SK-N-SH (cell line): ENCODE measurements around the gene GDAP2. TPM values are rescaled to one million over a fixed set of nuclear protein-coding genes. Genes with fewer than 3 reads are reported as not detected.
A peak's percentile ranks its signal among the peaks of the same experiment; 100 is the strongest.
"Not testable (repeated sequence)": the region's sequence is repeated elsewhere in the genome, so short reads cannot be mapped to it uniquely, and the experiment has no call there.

Experiments used
- CTCF ChIA-PET: fragments of 300-600, 350-600 bp; formaldehyde crosslinking; extraction: SDS; loops from one replicate; lab custom pipeline; 2021; lab: Yijun Ruan, JAX
- POLR2A ChIA-PET: fragments of 350-600 bp; sonication (Branson Sonifier 250); formaldehyde crosslinking; extraction: SDS; loops from one replicate; lab custom pipeline; 2020; ENCODE audit warnings: antibody characterized with exemption, inconsistent platforms; lab: Yijun Ruan, JAX
- DNase-seq: peaks from one replicate; pipeline ENCODE4 v3.0.0; 2012
- H2AFZ ChIP-seq: fragments of 200-600 bp; sonication (generic); 2 replicates; pipeline ENCODE4 v1.8.1; 2016; ENCODE audit warnings: antibody characterized with exemption, mild to moderate bottlenecking, low read depth
- H3F3A ChIP-seq: fragments of 200-600 bp; sonication (generic); replicated peaks from 2 replicates; pipeline ENCODE3; 2016; ENCODE audit warnings: antibody characterized with exemption, mild to moderate bottlenecking; ENCODE audit not compliant: insufficient read depth
- H3K27ac ChIP-seq, 2 experiments: fragments of 200-500 bp in 1 of 2; fragments of 200-600 bp in 1 of 2; sonication (Bioruptor generic) in 1 of 2; sonication (generic), shearing (Covaris generic) in 1 of 2; 2 replicates each; pipeline versions ENCODE4 v1.5.1 to v1.6.1; 2014 to 2016; ENCODE audit warnings: low read depth in 2 of 2, inconsistent platforms in 1 of 2, low read length in 1 of 2, mild to moderate bottlenecking in 1 of 2, mixed read lengths in 1 of 2
- H3K27me3 ChIP-seq: fragments of 200-600 bp; sonication (generic), shearing (Covaris generic); 2 replicates; pipeline ENCODE4 v1.6.1; 2016; ENCODE audit warnings: mixed run types; ENCODE audit not compliant: insufficient read depth
- H3K36me3 ChIP-seq, 2 experiments: fragments of 200-500 bp in 1 of 2; fragments of 200-600 bp in 1 of 2; sonication (Bioruptor generic) in 1 of 2; sonication (generic) in 1 of 2; replicated peaks in 1 of 2; 2 replicates each; pipeline versions ENCODE3 to v1.5.1; 2014 to 2016; ENCODE audit warnings: low read length in 1 of 2, mild to moderate bottlenecking in 1 of 2; ENCODE audit not compliant: insufficient read depth in 2 of 2, control insufficient read depth in 1 of 2
- H3K4me1 ChIP-seq, 2 experiments: fragments of 200-500 bp in 1 of 2; fragments of 200-600 bp in 1 of 2; sonication (Bioruptor generic) in 1 of 2; sonication (generic), shearing (Covaris generic) in 1 of 2; 2 replicates each; pipeline versions ENCODE4 v1.5.1 to v1.6.1; 2014 to 2016; ENCODE audit warnings: low read depth in 1 of 2, low read length in 1 of 2, mixed run types in 1 of 2; ENCODE audit not compliant: insufficient read depth in 2 of 2, control insufficient read depth in 1 of 2
- H3K4me2 ChIP-seq: fragments of 200-600 bp; sonication (generic), shearing (Covaris generic); 2 replicates; pipeline ENCODE4 v1.6.1; 2017; ENCODE audit warnings: mixed run types
- H3K4me3 ChIP-seq, 2 experiments: fragments of 200-500 bp in 1 of 2; fragments of 200-600 bp in 1 of 2; sonication (Bioruptor generic) in 1 of 2; sonication (generic), shearing (Covaris generic) in 1 of 2; 2 replicates each; pipeline versions ENCODE4 v1.5.1 to v1.8.1; 2014 to 2016; ENCODE audit warnings: low read depth in 2 of 2, inconsistent platforms in 1 of 2, low read length in 1 of 2, mild to moderate bottlenecking in 1 of 2, mixed read lengths in 1 of 2, moderate library complexity in 1 of 2
- H3K79me2 ChIP-seq: fragments of 200-600 bp; sonication (generic); 2 replicates; pipeline ENCODE4 v1.8.1; 2017; ENCODE audit warnings: mild to moderate bottlenecking; ENCODE audit not compliant: insufficient read depth
- H3K9ac ChIP-seq: fragments of 200-600 bp; sonication (generic); 2 replicates; pipeline ENCODE4 v1.6.1; 2017; ENCODE audit warnings: mixed run types
- H3K9me2 ChIP-seq: fragments of 200-600 bp; sonication (generic); 2 replicates; pipeline ENCODE4 v1.6.1; 2017; ENCODE audit warnings: mixed run types
- H3K9me3 ChIP-seq: fragments of 200-600 bp; sonication (generic); 2 replicates; pipeline ENCODE4 v1.6.1; 2017; ENCODE audit warnings: mixed run types, mild to moderate bottlenecking, moderate library complexity
- H4K20me1 ChIP-seq: fragments of 200-600 bp; sonication (generic); 2 replicates; pipeline ENCODE4 v1.6.1; 2017; ENCODE audit warnings: mild to moderate bottlenecking, mixed run types; ENCODE audit not compliant: insufficient read depth
- ELF1 ChIP-seq: IDR thresholded peaks from 2 replicates; pipeline ENCODE4 v1.4.0; 2012
- EZH2phosphoT487 ChIP-seq: fragments of 200-600 bp; sonication (generic); IDR thresholded peaks from 2 replicates; pipeline ENCODE4 v1.6.1; 2017; ENCODE audit warnings: low read depth, mixed run types, mild to moderate bottlenecking, antibody characterized with exemption, moderate library complexity, borderline replicate concordance
- GABPA ChIP-seq: IDR thresholded peaks from 2 replicates; pipeline ENCODE4 v1.4.0; 2012; ENCODE audit warnings: low read depth, mild to moderate bottlenecking
- IRF3 ChIP-seq: fragments of 150-350 bp; IDR thresholded peaks from 2 replicates; pipeline ENCODE4 v1.6.1; 2016; ENCODE audit warnings: mild to moderate bottlenecking, low read depth, low read length
- JUND ChIP-seq: IDR thresholded peaks from 2 replicates; pipeline ENCODE4 v1.4.0; 2012
- MXI1 ChIP-seq: IDR thresholded peaks from 2 replicates; pipeline ENCODE4 v1.6.1; 2012; ENCODE audit warnings: mild to moderate bottlenecking, low read depth, low read length, improper control_type of control experiment
- NRF1 ChIP-seq: IDR thresholded peaks from 2 replicates; pipeline ENCODE4 v1.6.1; 2012; ENCODE audit warnings: low read depth, mild to moderate bottlenecking, low read length
- PBX3 ChIP-seq: IDR thresholded peaks from 2 replicates; pipeline ENCODE4; 2012
- SIN3A ChIP-seq: IDR thresholded peaks from 2 replicates; pipeline ENCODE4 v1.6.1; 2012; ENCODE audit warnings: low read depth, mild to moderate bottlenecking, low read length, moderate library complexity, borderline replicate concordance
- SMC3 ChIP-seq: IDR thresholded peaks from 2 replicates; pipeline ENCODE4 v1.6.1; 2012; ENCODE audit warnings: low read depth, low read length, improper control_type of control experiment
- TAF1 ChIP-seq: IDR thresholded peaks from 2 replicates; pipeline ENCODE4 v1.6.1; 2012; ENCODE audit warnings: low read depth, mild to moderate bottlenecking, low read length, moderate library complexity, borderline replicate concordance
- TCF12 ChIP-seq: IDR thresholded peaks from 2 replicates; pipeline ENCODE4 v1.4.0; 2012
- WGBS: methylation state at CpG from one replicate; pipeline ENCODE4 v1.1.6; 2017; ENCODE audit warnings: low lambda C conversion rate; 5-methylcytosine and 5-hydroxymethylcytosine counted together
- polyA plus RNA-seq, 3 experiments: library from polyadenylated mRNA; depleted of rRNA; stranded (reverse); fragments of >200 nt; gene quantifications; 2 replicates each; pipeline ENCODE4 v1.2.3, GENCODE V29; 2012

Gene GDAP2
- polyA plus RNA-seq, 1 of the 3 experiments (the other 2 are of a cell fraction), result 5.6 TPM

DNA sequence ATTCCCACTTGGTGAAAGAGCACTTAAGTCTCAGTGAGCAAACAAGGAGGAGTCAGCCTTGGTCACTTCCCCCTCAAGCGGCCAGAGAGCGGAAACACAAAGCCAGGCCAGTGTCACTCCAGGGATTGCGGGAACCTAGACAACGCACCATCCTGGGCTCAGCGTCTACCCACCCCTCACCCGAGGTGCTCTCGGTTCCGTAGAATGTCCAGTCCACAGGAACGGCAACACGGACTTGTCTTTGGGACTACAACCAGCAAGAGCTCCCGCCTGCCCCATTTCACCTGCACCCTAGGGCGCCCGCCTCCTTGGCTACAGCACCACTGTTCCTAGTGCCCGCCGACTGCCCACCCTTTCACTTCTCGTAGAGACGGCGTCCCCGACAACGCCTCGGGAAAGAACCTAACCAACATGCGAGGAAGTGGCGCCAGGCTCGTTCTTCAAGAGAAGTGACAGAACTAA is 509 bp downstream of the GDAP2 start (continued):
- no peak for TF ChIP-seq TAF1
- TF ChIP-seq SMC3, result no peak
- no peak for TF ChIP-seq TCF12
- no peak for TF ChIP-seq IRF3
- TF ChIP-seq EZH2phosphoT487, result no peak
- no peak for TF ChIP-seq JUND
- TF ChIP-seq GABPA, result peak; percentile 65
- TF ChIP-seq SIN3A, result peak; percentile 2; the same call in 1 of the 2 replicates
- peak; percentile 28; the same call in 1 of the 2 replicates for TF ChIP-seq PBX3
- TF ChIP-seq ELF1, result no peak

- Histone ChIP-seq H3K79me2 (peaks cover 92% of the 10 kb centered on the region), H3K9me2 (no peaks in the 10 kb centered on the region)
- CTCF ChIA-PET, result interaction anchor here (0.7 to 2.5 kb wide), 3 partner anchors 8 to 32 kb away, joined by 3 to 9 read pairs (median 3); no protein-coding TSS in a partner anchor
Measured at GRCh38 chr1:117925981-117926380, 3.4 kb downstream of the GDAP2 start.

GRCh38 chr1:117922717-117923116 is 6.7 kb downstream of the GDAP2 start:
- Histone ChIP-seq H4K20me1 (peaks cover 42% of the 10 kb centered on the region), H3K79me2 (peaks cover 74% of the 10 kb centered on the region), H3K36me3 (peaks cover 29 to 34% of the 10 kb centered on the region in 2 experiments)
- H3K9ac ChIP-seq, H3K27ac ChIP-seq, POLR2A ChIA-PET, H3K4me1 ChIP-seq, H2AFZ ChIP-seq, H3K9me2 ChIP-seq, H3K9me3 ChIP-seq, H3F3A ChIP-seq, CTCF ChIA-PET, H3K4me3 ChIP-seq, H3K27me3 ChIP-seq, DNase-seq, H3K4me2 ChIP-seq: not testable (repeated sequence)
- WGBS, result 96% methylated on average over 7 of the region's 7 CpGs

More at GRCh38 chr1:117925981-117926380, 3.4 kb downstream of the GDAP2 start:
- TF ChIP-seq SMC3 (no peak), PBX3 (no peak), NRF1 (no peak), MXI1 (no peak)
- 98% methylated on average over 3 of the region's 3 CpGs for WGBS
- Histone ChIP-seq H3K9ac (no peak overlapping the region), H4K20me1 (peaks cover 42% of the 10 kb centered on the region), H3K36me3 (peaks cover 6 to 12% of the 10 kb centered on the region in 2 experiments), H3K27me3 (no peaks in the 10 kb centered on the region), H3K4me1 (peaks cover 10 to 12% of the 10 kb centered on the region in 2 experiments; a peak in 3 of 4 replicates), H3K4me2 (no peak overlapping the region), H3F3A (peaks cover 9% of the 10 kb centered on the region), H3K4me3 (no peak overlapping the region), H2AFZ (no peak overlapping the region), H3K9me3 (no peaks in the 10 kb centered on the region), H3K27ac (no peak overlapping the region)
- no peak for DNase-seq
- POLR2A ChIA-PET, result no interaction called here
